ENCODE measurements around the gene UBE2V1. TPM values are rescaled to one million over a fixed set of nuclear protein-coding genes. Genes with fewer than 3 reads are reported as not detected.

Gene UBE2V1
- polyA plus RNA-seq, 1 experiment: 171 TPM

DNA sequence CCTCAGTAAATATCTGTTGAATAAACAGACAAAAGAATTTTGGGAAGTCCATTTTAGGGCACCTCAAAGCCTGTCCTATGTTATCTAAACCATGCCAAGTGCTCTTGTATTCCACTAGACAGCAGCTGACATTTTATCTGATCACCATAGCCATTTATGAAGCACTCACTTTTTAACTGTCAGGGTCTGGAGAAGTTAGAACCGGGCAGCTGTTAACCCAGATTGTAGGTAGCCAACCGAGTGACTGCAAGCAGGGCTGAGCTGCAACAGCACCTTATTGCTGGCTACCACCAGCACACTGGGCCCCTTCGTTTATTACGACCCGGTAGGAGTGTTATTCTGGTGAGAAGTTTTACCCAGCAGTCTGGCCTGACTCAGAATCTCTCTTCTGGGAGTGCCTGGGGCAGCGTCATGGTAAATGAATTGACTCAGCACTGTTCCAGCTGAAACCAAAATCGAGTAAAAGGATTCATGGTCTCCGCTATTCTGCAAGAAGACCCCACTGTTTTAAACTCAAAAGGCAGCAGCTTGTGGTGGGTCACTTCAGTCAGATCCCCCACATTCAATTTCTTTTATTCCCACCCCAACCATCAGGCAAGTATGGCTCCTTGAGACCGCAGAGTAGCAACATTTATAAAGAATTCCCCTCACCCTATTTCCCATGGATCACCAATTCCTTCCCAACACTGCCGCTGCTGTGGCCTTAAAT, 1.7 kb downstream of the UBE2V1 start:
- TF ChIP-seq, protein P1, sequence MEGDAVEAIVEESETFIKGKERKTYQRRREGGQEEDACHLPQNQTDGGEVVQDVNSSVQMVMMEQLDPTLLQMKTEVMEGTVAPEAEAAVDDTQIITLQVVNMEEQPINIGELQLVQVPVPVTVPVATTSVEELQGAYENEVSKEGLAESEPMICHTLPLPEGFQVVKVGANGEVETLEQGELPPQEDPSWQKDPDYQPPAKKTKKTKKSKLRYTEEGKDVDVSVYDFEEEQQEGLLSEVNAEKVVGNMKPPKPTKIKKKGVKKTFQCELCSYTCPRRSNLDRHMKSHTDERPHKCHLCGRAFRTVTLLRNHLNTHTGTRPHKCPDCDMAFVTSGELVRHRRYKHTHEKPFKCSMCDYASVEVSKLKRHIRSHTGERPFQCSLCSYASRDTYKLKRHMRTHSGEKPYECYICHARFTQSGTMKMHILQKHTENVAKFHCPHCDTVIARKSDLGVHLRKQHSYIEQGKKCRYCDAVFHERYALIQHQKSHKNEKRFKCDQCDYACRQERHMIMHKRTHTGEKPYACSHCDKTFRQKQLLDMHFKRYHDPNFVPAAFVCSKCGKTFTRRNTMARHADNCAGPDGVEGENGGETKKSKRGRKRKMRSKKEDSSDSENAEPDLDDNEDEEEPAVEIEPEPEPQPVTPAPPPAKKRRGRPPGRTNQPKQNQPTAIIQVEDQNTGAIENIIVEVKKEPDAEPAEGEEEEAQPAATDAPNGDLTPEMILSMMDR (IDR thresholded peaks at IDR 0.05; ENCODE audit: low read depth, low read length): no peak
- Histone ChIP-seq H3K27ac (ENCODE audit: low read depth, low read length) (peak overlapping the region; percentile 67), H3K27me3 (ENCODE audit: control insufficient read depth, insufficient read depth, low read length) (no peaks in the 10 kb centered on the region), H3K9me3 (ENCODE audit: control insufficient read depth, insufficient read depth, low read length) (no peaks in the 10 kb centered on the region), H3K4me3 (ENCODE audit: low read depth, low read length) (peak overlapping the region; percentile 92)
- CTCF ChIA-PET: interaction anchor here (1.3 to 2.1 kb wide), 2 partner anchors 40 to 58 kb away, joined by 4 to 11 read pairs; no protein-coding TSS in a partner anchor
- no peak for DNase-seq (ENCODE audit: low read depth, low spot score)
- POLR2A ChIA-PET: no interaction called here

DNA sequence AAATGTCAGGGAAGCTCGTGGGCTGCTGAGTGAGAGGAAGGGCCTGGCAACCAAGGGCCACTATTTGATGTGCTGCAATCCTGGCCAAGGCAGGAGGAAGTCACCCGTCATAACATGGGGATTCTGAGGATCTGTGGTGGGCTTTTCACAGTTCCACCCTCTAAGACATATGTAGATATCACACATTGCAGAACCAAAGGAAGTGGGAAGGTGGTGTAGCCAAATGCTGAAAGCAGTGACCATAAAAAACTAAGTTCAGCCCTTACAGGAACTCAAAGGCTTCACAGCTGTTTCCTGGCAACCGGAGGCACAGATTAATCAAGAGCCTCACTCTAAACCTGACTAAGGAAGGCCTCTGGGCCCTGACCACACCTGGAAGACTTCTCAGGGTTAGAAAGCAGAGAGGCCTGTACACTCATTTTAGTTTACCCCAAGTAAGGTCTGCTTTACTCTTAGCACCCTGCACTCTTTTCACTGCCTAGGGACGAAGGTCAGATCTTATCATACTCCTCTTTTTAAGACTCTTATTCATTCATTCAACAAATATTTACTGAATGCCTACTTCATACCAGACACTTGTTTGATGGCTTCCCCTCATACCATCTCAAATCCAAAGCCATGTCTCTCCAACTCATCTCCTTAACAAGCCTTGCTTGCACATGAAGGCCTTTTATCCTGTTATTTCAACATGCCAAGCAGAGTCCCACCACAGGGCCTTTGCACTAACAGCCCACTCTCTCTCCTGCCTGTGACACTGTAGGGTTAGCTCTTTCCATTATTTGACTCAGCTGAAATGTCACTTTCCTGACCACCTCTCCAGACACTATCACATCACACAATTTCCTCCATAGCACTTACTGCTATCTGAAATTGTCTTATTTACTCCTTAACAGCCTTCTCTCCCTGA, 2.6 kb downstream of the UBE2V1 start:
- POLR2A ChIA-PET: no interaction called here
- DNase-seq (ENCODE audit: low read depth, low spot score): no peak
- no peak overlapping the region for H3K27ac ChIP-seq (ENCODE audit: low read depth, low read length)
- no peaks in the 10 kb centered on the region for H3K27me3 ChIP-seq (ENCODE audit: control insufficient read depth, insufficient read depth, low read length)
- TF ChIP-seq, protein P1 (IDR thresholded peaks at IDR 0.05; ENCODE audit: low read depth, low read length): no peak
- CTCF ChIA-PET: interaction anchor here (0.5 to 2.1 kb wide), 5 partner anchors 39 to 428 kb away, joined by 3 to 11 read pairs (median 3); no protein-coding TSS in a partner anchor
- peak overlapping the region; percentile 92; the same call in 1 of the 2 replicates for H3K4me3 ChIP-seq (ENCODE audit: low read depth, low read length)
- H3K9me3 ChIP-seq (ENCODE audit: control insufficient read depth, insufficient read depth, low read length): no peaks in the 10 kb centered on the region

DNA sequence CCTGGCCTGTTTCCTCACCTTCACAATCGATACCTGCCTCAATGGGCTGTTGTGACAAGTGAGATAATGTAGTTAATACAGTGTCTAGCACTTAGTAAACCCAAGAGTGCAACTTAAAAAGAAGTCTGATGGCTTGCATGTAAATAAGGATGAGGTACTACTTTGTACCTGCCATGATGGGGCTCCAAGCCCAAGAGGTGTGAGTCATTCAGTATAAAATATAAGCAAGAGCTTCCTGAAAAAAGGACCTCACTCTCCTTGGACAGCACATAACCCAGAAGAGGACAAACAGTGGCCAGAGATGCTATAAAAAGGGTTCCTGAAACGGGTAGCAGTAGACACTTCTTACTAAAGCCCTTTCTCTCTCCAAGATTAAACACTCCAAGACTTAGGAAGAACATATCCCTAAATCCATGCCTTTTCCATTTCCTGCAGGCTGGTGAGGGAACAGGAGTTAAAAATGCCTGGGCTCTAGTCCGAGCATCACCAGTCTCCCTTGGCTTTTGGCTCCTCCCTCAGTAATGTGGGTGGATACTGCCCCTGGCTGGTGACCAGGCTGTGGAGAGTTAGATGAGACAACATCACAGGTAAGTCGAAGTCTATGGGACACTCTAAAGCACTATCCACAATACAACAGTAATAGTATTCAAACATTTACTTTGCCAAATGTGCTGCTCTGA, 4.3 kb downstream of the UBE2V1 start:
- ChIA-PET POLR2A (no interaction called here), CTCF (interaction anchor here (0.7 to 1.1 kb wide), 3 partner anchors 130 to 976 kb away, joined by 3 to 10 read pairs (median 3); no protein-coding TSS in a partner anchor)
- TF ChIP-seq, protein P1 (IDR thresholded peaks at IDR 0.05; ENCODE audit: low read depth, low read length): no peak
- Histone ChIP-seq H3K4me3 (ENCODE audit: low read depth, low read length) (no peak overlapping the region), H3K27ac (ENCODE audit: low read depth, low read length) (no peak overlapping the region), H3K27me3 (ENCODE audit: control insufficient read depth, insufficient read depth, low read length) (no peaks in the 10 kb centered on the region), H3K9me3 (ENCODE audit: control insufficient read depth, insufficient read depth, low read length) (no peaks in the 10 kb centered on the region)
- no peak for DNase-seq (ENCODE audit: low read depth, low spot score)

DNA sequence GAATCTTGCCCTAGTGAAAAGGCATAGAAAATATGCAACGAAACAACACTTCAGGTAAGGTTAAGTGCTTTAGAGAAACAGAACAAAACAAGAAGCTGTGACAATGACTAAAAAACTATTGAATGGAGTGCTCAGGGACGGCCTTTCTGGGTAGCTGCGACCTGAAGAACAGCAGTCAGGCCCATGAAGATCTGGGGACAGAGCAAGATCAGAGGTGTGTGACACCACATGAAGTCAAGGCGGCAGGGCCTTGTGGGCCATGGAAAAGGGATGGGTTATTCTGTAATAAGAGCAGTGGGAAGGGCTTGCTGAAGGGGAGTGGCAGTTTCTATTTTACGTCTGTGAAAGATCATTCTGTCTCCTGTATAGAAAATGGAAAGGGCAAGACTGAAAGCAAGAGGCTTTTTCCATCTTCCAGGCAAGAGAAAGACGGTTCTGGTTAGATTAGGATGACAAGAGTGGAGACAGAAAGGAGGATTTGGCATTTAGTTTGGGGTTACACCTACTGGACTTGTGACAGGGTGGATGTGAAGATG, 5.1 kb downstream of the UBE2V1 start:
- CTCF ChIA-PET: interaction anchor here (1.1 kb wide), 2 partner anchors 16 to 129 kb away, joined by 3 read pairs; no protein-coding TSS in a partner anchor
- DNase-seq (ENCODE audit: low read depth, low spot score): no peak
- TF ChIP-seq, protein P1 (IDR thresholded peaks at IDR 0.05; ENCODE audit: low read depth, low read length): no peak
- Histone ChIP-seq H3K27ac (ENCODE audit: low read depth, low read length) (peak overlapping the region; percentile 11), H3K9me3 (ENCODE audit: control insufficient read depth, insufficient read depth, low read length) (no peaks in the 10 kb centered on the region), H3K27me3 (ENCODE audit: control insufficient read depth, insufficient read depth, low read length) (no peaks in the 10 kb centered on the region), H3K4me3 (ENCODE audit: low read depth, low read length) (no peak overlapping the region)
- POLR2A ChIA-PET: no interaction called here
